SK-N-SH (cell line): Measurements from ENCODE around the gene CMC4. TPM values are rescaled to one million over a fixed set of nuclear protein-coding genes. Genes with fewer than 3 reads are reported as not detected.

Experiments
- CTCF ChIA-PET: fragments of 300-600, 350-600 bp; formaldehyde crosslinking; extraction: SDS; loops from one replicate; lab custom pipeline; 2021; lab: Yijun Ruan, JAX
- POLR2A ChIA-PET: fragments of 350-600 bp; sonication (Branson Sonifier 250); formaldehyde crosslinking; extraction: SDS; loops from one replicate; lab custom pipeline; 2020; ENCODE audit warnings: antibody characterized with exemption, inconsistent platforms; lab: Yijun Ruan, JAX
- DNase-seq: peaks from one replicate; pipeline ENCODE4 v3.0.0; 2012
- H2AFZ ChIP-seq: fragments of 200-600 bp; sonication (generic); 2 replicates; pipeline ENCODE4 v1.8.1; 2016; ENCODE audit warnings: antibody characterized with exemption, mild to moderate bottlenecking, low read depth
- H3F3A ChIP-seq: fragments of 200-600 bp; sonication (generic); replicated peaks from 2 replicates; pipeline ENCODE3; 2016; ENCODE audit warnings: antibody characterized with exemption, mild to moderate bottlenecking; ENCODE audit not compliant: insufficient read depth
- H3K27ac ChIP-seq, 2 experiments: fragments of 200-500 bp in 1 of 2; fragments of 200-600 bp in 1 of 2; sonication (Bioruptor generic) in 1 of 2; sonication (generic), shearing (Covaris generic) in 1 of 2; 2 replicates each; pipeline versions ENCODE4 v1.5.1 to v1.6.1; 2014 to 2016; ENCODE audit warnings: low read depth in 2 of 2, inconsistent platforms in 1 of 2, low read length in 1 of 2, mild to moderate bottlenecking in 1 of 2, mixed read lengths in 1 of 2
- H3K27me3 ChIP-seq: fragments of 200-600 bp; sonication (generic), shearing (Covaris generic); 2 replicates; pipeline ENCODE4 v1.6.1; 2016; ENCODE audit warnings: mixed run types; ENCODE audit not compliant: insufficient read depth
- H3K36me3 ChIP-seq, 2 experiments: fragments of 200-500 bp in 1 of 2; fragments of 200-600 bp in 1 of 2; sonication (Bioruptor generic) in 1 of 2; sonication (generic) in 1 of 2; replicated peaks in 1 of 2; 2 replicates each; pipeline versions ENCODE3 to v1.5.1; 2014 to 2016; ENCODE audit warnings: low read length in 1 of 2, mild to moderate bottlenecking in 1 of 2; ENCODE audit not compliant: insufficient read depth in 2 of 2, control insufficient read depth in 1 of 2
- H3K4me1 ChIP-seq, 2 experiments: fragments of 200-500 bp in 1 of 2; fragments of 200-600 bp in 1 of 2; sonication (Bioruptor generic) in 1 of 2; sonication (generic), shearing (Covaris generic) in 1 of 2; 2 replicates each; pipeline versions ENCODE4 v1.5.1 to v1.6.1; 2014 to 2016; ENCODE audit warnings: low read depth in 1 of 2, low read length in 1 of 2, mixed run types in 1 of 2; ENCODE audit not compliant: insufficient read depth in 2 of 2, control insufficient read depth in 1 of 2
- H3K4me2 ChIP-seq: fragments of 200-600 bp; sonication (generic), shearing (Covaris generic); 2 replicates; pipeline ENCODE4 v1.6.1; 2017; ENCODE audit warnings: mixed run types
- H3K4me3 ChIP-seq, 2 experiments: fragments of 200-500 bp in 1 of 2; fragments of 200-600 bp in 1 of 2; sonication (Bioruptor generic) in 1 of 2; sonication (generic), shearing (Covaris generic) in 1 of 2; 2 replicates each; pipeline versions ENCODE4 v1.5.1 to v1.8.1; 2014 to 2016; ENCODE audit warnings: low read depth in 2 of 2, inconsistent platforms in 1 of 2, low read length in 1 of 2, mild to moderate bottlenecking in 1 of 2, mixed read lengths in 1 of 2, moderate library complexity in 1 of 2
- H3K79me2 ChIP-seq: fragments of 200-600 bp; sonication (generic); 2 replicates; pipeline ENCODE4 v1.8.1; 2017; ENCODE audit warnings: mild to moderate bottlenecking; ENCODE audit not compliant: insufficient read depth
- H3K9ac ChIP-seq: fragments of 200-600 bp; sonication (generic); 2 replicates; pipeline ENCODE4 v1.6.1; 2017; ENCODE audit warnings: mixed run types
- H3K9me2 ChIP-seq: fragments of 200-600 bp; sonication (generic); 2 replicates; pipeline ENCODE4 v1.6.1; 2017; ENCODE audit warnings: mixed run types
- H3K9me3 ChIP-seq: fragments of 200-600 bp; sonication (generic); 2 replicates; pipeline ENCODE4 v1.6.1; 2017; ENCODE audit warnings: mixed run types, mild to moderate bottlenecking, moderate library complexity
- H4K20me1 ChIP-seq: fragments of 200-600 bp; sonication (generic); 2 replicates; pipeline ENCODE4 v1.6.1; 2017; ENCODE audit warnings: mild to moderate bottlenecking, mixed run types; ENCODE audit not compliant: insufficient read depth
- FOXJ3 ChIP-seq: sonication (generic); formaldehyde crosslinking; IDR thresholded peaks from 2 replicates; pipeline ENCODE4 v1.5.1; 2020; ENCODE audit warnings: mild to moderate bottlenecking, missing genetic modification reagents
- FOXM1 ChIP-seq: IDR thresholded peaks from 2 replicates; pipeline ENCODE4 v1.4.0; 2012; ENCODE audit warnings: low read depth, mild to moderate bottlenecking
- GABPA ChIP-seq: IDR thresholded peaks from 2 replicates; pipeline ENCODE4 v1.4.0; 2012; ENCODE audit warnings: low read depth, mild to moderate bottlenecking
- JUND ChIP-seq: IDR thresholded peaks from 2 replicates; pipeline ENCODE4 v1.4.0; 2012
- MEF2A ChIP-seq: IDR thresholded peaks from 2 replicates; pipeline ENCODE4 v1.4.0; 2012; ENCODE audit warnings: low read depth, borderline replicate concordance
- MXI1 ChIP-seq: IDR thresholded peaks from 2 replicates; pipeline ENCODE4 v1.6.1; 2012; ENCODE audit warnings: mild to moderate bottlenecking, low read depth, low read length, improper control_type of control experiment
- NRF1 ChIP-seq: IDR thresholded peaks from 2 replicates; pipeline ENCODE4 v1.6.1; 2012; ENCODE audit warnings: low read depth, mild to moderate bottlenecking, low read length
- PBX3 ChIP-seq: IDR thresholded peaks from 2 replicates; pipeline ENCODE4; 2012
- RAD21 ChIP-seq: IDR thresholded peaks from 2 replicates; pipeline ENCODE4 v1.6.1; 2012; ENCODE audit warnings: mild to moderate bottlenecking, low read length
- SIN3A ChIP-seq: IDR thresholded peaks from 2 replicates; pipeline ENCODE4 v1.6.1; 2012; ENCODE audit warnings: low read depth, mild to moderate bottlenecking, low read length, moderate library complexity, borderline replicate concordance
- TCF12 ChIP-seq: IDR thresholded peaks from 2 replicates; pipeline ENCODE4 v1.4.0; 2012
- USF1 ChIP-seq: IDR thresholded peaks from 2 replicates; pipeline ENCODE4 v1.4.0; 2012; ENCODE audit warnings: low read depth, borderline replicate concordance
- ZBTB33 ChIP-seq: IDR thresholded peaks from 2 replicates; pipeline ENCODE4 v1.4.0; 2012; ENCODE audit warnings: low read depth, borderline replicate concordance
- WGBS: methylation state at CpG from one replicate; pipeline ENCODE4 v1.1.6; 2017; ENCODE audit warnings: low lambda C conversion rate; 5-methylcytosine and 5-hydroxymethylcytosine counted together
- polyA plus RNA-seq, 3 experiments: library from polyadenylated mRNA; depleted of rRNA; stranded (reverse); fragments of >200 nt; gene quantifications; 2 replicates each; pipeline ENCODE4 v1.2.3, GENCODE V29; 2012
- TF ChIP-seq, protein P1 (sequence below): IDR thresholded peaks from 2 replicates; pipeline ENCODE4 v1.6.1; 2012; ENCODE audit warnings: mild to moderate bottlenecking, low read depth, low read length, moderate library complexity
- TF ChIP-seq, protein P2 (sequence below): fragments of 200-600 bp; sonication (generic); IDR thresholded peaks from 2 replicates; pipeline ENCODE4 v1.6.1; 2017; ENCODE audit warnings: antibody characterized with exemption, mild to moderate bottlenecking, moderate library complexity

CMC4 gene
- polyA plus RNA-seq, 1 of the 3 experiments (the other 2 are of a cell fraction), result 12.0 TPM

- TF ChIP-seq, protein P1, sequence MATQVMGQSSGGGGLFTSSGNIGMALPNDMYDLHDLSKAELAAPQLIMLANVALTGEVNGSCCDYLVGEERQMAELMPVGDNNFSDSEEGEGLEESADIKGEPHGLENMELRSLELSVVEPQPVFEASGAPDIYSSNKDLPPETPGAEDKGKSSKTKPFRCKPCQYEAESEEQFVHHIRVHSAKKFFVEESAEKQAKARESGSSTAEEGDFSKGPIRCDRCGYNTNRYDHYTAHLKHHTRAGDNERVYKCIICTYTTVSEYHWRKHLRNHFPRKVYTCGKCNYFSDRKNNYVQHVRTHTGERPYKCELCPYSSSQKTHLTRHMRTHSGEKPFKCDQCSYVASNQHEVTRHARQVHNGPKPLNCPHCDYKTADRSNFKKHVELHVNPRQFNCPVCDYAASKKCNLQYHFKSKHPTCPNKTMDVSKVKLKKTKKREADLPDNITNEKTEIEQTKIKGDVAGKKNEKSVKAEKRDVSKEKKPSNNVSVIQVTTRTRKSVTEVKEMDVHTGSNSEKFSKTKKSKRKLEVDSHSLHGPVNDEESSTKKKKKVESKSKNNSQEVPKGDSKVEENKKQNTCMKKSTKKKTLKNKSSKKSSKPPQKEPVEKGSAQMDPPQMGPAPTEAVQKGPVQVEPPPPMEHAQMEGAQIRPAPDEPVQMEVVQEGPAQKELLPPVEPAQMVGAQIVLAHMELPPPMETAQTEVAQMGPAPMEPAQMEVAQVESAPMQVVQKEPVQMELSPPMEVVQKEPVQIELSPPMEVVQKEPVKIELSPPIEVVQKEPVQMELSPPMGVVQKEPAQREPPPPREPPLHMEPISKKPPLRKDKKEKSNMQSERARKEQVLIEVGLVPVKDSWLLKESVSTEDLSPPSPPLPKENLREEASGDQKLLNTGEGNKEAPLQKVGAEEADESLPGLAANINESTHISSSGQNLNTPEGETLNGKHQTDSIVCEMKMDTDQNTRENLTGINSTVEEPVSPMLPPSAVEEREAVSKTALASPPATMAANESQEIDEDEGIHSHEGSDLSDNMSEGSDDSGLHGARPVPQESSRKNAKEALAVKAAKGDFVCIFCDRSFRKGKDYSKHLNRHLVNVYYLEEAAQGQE, result no peak
These were observed 42.8 kb downstream of the CMC4 start (continued) for GRCh38 chrX:155028129-155028528.

DNA sequence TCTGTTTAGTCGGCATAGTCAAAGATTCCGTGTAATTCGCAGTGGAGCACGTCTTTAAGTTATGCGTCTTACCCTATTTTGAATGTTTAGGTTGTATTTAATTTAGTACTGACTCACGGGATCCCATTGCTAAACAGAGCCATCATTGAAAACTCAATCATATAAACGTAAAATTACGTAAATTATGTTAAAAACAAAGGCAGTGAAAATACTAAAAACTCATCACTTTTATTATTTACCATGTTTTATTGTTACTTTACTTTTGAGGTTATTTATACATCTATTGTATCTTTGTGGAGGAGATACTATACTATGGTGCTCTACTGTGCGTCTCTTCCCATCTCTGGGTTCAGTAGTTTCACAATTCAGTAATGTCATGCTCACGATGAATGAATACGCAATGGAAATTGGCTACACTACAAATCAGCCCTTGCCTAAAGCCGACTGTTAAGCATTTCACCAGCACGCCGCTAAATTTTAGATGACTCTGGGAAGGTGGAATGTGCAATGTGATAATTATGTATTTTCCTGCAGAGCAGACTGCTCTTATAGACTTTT, 43.3 kb downstream of the CMC4 start:
- CTCF ChIA-PET, result interaction anchor here (1.3 to 2.4 kb wide), 2 partner anchors 46 to 110 kb away, joined by 3 to 7 read pairs; no protein-coding TSS in a partner anchor
- 37% methylated on average over 14 of the region's 14 CpGs for WGBS
- Histone ChIP-seq H3K4me1 (no peaks in the 10 kb centered on the region; a peak in 1 of 4 replicates), H3F3A (peaks cover 4% of the 10 kb centered on the region), H3K79me2 (peaks cover 44% of the 10 kb centered on the region)
- TF ChIP-seq FOXM1, result no peak
- TF ChIP-seq TCF12, result no peak
- TF ChIP-seq RAD21, result no peak
- TF ChIP-seq FOXJ3 (CRISPR knock-in tag), result no peak
- TF ChIP-seq, protein P1, result no peak
- no peak for TF ChIP-seq ZBTB33
- TF ChIP-seq, protein P2, sequence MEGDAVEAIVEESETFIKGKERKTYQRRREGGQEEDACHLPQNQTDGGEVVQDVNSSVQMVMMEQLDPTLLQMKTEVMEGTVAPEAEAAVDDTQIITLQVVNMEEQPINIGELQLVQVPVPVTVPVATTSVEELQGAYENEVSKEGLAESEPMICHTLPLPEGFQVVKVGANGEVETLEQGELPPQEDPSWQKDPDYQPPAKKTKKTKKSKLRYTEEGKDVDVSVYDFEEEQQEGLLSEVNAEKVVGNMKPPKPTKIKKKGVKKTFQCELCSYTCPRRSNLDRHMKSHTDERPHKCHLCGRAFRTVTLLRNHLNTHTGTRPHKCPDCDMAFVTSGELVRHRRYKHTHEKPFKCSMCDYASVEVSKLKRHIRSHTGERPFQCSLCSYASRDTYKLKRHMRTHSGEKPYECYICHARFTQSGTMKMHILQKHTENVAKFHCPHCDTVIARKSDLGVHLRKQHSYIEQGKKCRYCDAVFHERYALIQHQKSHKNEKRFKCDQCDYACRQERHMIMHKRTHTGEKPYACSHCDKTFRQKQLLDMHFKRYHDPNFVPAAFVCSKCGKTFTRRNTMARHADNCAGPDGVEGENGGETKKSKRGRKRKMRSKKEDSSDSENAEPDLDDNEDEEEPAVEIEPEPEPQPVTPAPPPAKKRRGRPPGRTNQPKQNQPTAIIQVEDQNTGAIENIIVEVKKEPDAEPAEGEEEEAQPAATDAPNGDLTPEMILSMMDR, result no peak
- TF ChIP-seq PBX3, result no peak
- no peak for TF ChIP-seq GABPA
- no peak for TF ChIP-seq MXI1
- no peak for TF ChIP-seq SIN3A
- no peak for TF ChIP-seq USF1
- TF ChIP-seq MEF2A, result no peak
- no peak for TF ChIP-seq JUND
- TF ChIP-seq NRF1, result no peak
- TF ChIP-seq, all 33 proteins: peak for 0
- Histone ChIP-seq H3K9me3 (no peaks in the 10 kb centered on the region), H3K9me2 (no peaks in the 10 kb centered on the region), H3K27ac (peak overlapping the region; percentile 91 to 93), H4K20me1 (no peaks in the 10 kb centered on the region), H3K27me3 (no peaks in the 10 kb centered on the region), H2AFZ (peak overlapping the region; percentile 7; the same call in 1 of the 2 replicates), H3K4me3 (peak overlapping the region; percentile 64 to 66), H3K9ac (peak overlapping the region; percentile 88), H3K36me3 (no peaks in the 10 kb centered on the region), H3K4me2 (peak overlapping the region; percentile 73)
- DNase-seq, result no peak
- POLR2A ChIA-PET, result interaction anchor here (1.1 to 1.4 kb wide), 2 partner anchors 10 to 29 kb away, joined by 4 to 5 read pairs; no protein-coding TSS in a partner anchor
